Activated naive CD4-positive, alpha-beta T cell treated with anti-CD3 and anti-CD28 coated beads for 36 hours (primary cell): Measurements from ENCODE around the gene C10orf105. TPM values are rescaled to one million over a fixed set of nuclear protein-coding genes. Genes with fewer than 3 reads are reported as not detected.

ENCODE experiments used
- CTCF ChIA-PET: fragments of 350-600 bp; sonication (Branson Sonifier 250); formaldehyde crosslinking; loops from one replicate; lab custom pipeline; 2021; ENCODE audit warnings: antibody characterized with exemption; lab: Charles Lee
- DNase-seq: peaks from one replicate; pipeline ENCODE4 v3.0.0-alpha.2; 2020
- H3K27ac Mint-ChIP-seq: one replicate; pipeline ENCODE4 v1.8.0; 2021; ENCODE audit warnings: mild to moderate bottlenecking, mixed read lengths
- H3K27me3 Mint-ChIP-seq: one replicate; pipeline ENCODE4 v1.8.0; 2021; ENCODE audit warnings: low read depth, mixed read lengths
- H3K36me3 Mint-ChIP-seq: one replicate; pipeline ENCODE4 v1.8.0; 2021; ENCODE audit warnings: low read depth, mixed read lengths
- H3K4me1 Mint-ChIP-seq: one replicate; pipeline ENCODE4 v1.8.0; 2021; ENCODE audit warnings: low read depth, mixed read lengths
- H3K4me3 Mint-ChIP-seq: one replicate; pipeline ENCODE4 v1.8.0; 2021; ENCODE audit warnings: mild to moderate bottlenecking, moderate library complexity, mixed read lengths
- H3K9me3 Mint-ChIP-seq: one replicate; pipeline ENCODE4 v1.8.0; 2021; ENCODE audit warnings: mixed read lengths
- intact Hi-C: fragments of 100-400 bp; cut with micrococcal nuclease; formaldehyde crosslinking; loops from one replicate; pipeline ENCODE4 v1.15.1; 2023
- total RNA-seq, 2 experiments: library from RNA; stranded (reverse); gene quantifications; one replicate each; pipeline ENCODE4 v1.2.3, GENCODE V29; 2021

Gene C10orf105
- total RNA-seq, 2 experiments from 2014 or later = 0.32 to 0.36 TPM

- CTCF ChIA-PET = interaction anchor here (1.2 to 2.1 kb wide), 2 partner anchors 13 to 24 kb away, joined by 3 to 6 read pairs; no protein-coding TSS in a partner anchor
- no peak for DNase-seq
- H3K36me3 Mint-ChIP-seq = no peaks in the 10 kb centered on the region
- no peak overlapping the region for H3K4me3 Mint-ChIP-seq
- peak overlapping the region; percentile 11 for H3K27ac Mint-ChIP-seq
- no peaks in the 10 kb centered on the region for H3K27me3 Mint-ChIP-seq
- H3K9me3 Mint-ChIP-seq = no peaks in the 10 kb centered on the region
- peaks cover 50% of the 10 kb centered on the region for H3K4me1 Mint-ChIP-seq
- intact Hi-C loops = no loop called here
These were observed 1.7 kb upstream of the C10orf105 start for GRCh38 chr10:71721313-71721712.

GRCh38 chr10:71720288-71720687 lies 710 bp upstream of the C10orf105 start:
- intact Hi-C loops = no loop called here
- H3K27ac Mint-ChIP-seq = no peak overlapping the region

GRCh38 chr10:71719042-71719441 lies 536 bp downstream of the C10orf105 start:
- Mint-ChIP-seq H3K4me1 (peaks cover 50% of the 10 kb centered on the region), H3K4me3 (no peak overlapping the region), H3K27me3 (no peaks in the 10 kb centered on the region), H3K36me3 (no peaks in the 10 kb centered on the region), H3K27ac (no peak overlapping the region), H3K9me3 (no peaks in the 10 kb centered on the region)
- intact Hi-C loops = no loop called here
- no peak for DNase-seq
- CTCF ChIA-PET = interaction anchor here (0.7 to 4.6 kb wide), 3 partner anchors 11 to 53 kb away, joined by 3 to 29 read pairs (median 4); no protein-coding TSS in a partner anchor

More at GRCh38 chr10:71720288-71720687, 710 bp upstream of the C10orf105 start:
- CTCF ChIA-PET = interaction anchor here (0.6 to 4.6 kb wide), 4 partner anchors 12 to 53 kb away, joined by 3 to 29 read pairs (median 4); partner anchors contain the start of gene VSIR
- no peak for DNase-seq
- H3K4me3 Mint-ChIP-seq = no peak overlapping the region
- H3K4me1 Mint-ChIP-seq = peaks cover 50% of the 10 kb centered on the region
- H3K9me3 Mint-ChIP-seq = no peaks in the 10 kb centered on the region
- H3K27me3 Mint-ChIP-seq = no peaks in the 10 kb centered on the region
- no peaks in the 10 kb centered on the region for H3K36me3 Mint-ChIP-seq

GRCh38 chr10:71718165-71718698 lies 1.3 kb downstream of the C10orf105 start:
- H3K27ac Mint-ChIP-seq = no peak overlapping the region
- H3K27me3 Mint-ChIP-seq = no peaks in the 10 kb centered on the region
- intact Hi-C loops = no loop called here
- H3K4me3 Mint-ChIP-seq = no peak overlapping the region
- CTCF ChIA-PET = interaction anchor here (1.0 to 4.6 kb wide), 4 partner anchors 10 to 35 kb away, joined by 3 to 29 read pairs (median 3); no protein-coding TSS in a partner anchor
- H3K9me3 Mint-ChIP-seq = no peaks in the 10 kb centered on the region
- H3K36me3 Mint-ChIP-seq = no peaks in the 10 kb centered on the region
- DNase-seq = no peak
- peaks cover 52% of the 10 kb centered on the region for H3K4me1 Mint-ChIP-seq

- no peak for DNase-seq
- Mint-ChIP-seq H3K4me1 (peaks cover 55% of the 10 kb centered on the region), H3K4me3 (no peak overlapping the region), H3K36me3 (no peaks in the 10 kb centered on the region), H3K9me3 (no peaks in the 10 kb centered on the region), H3K27ac (no peak overlapping the region), H3K27me3 (no peaks in the 10 kb centered on the region)
- intact Hi-C loops = no loop called here
- CTCF ChIA-PET = interaction anchor here (1.0 to 4.6 kb wide), 4 partner anchors 9 to 35 kb away, joined by 3 to 29 read pairs (median 3); no protein-coding TSS in a partner anchor
These were observed 2.0 kb downstream of the C10orf105 start for GRCh38 chr10:71717551-71717951.

GRCh38 chr10:71717056-71717455 lies 2.5 kb downstream of the C10orf105 start:
- Mint-ChIP-seq H3K4me1 (peaks cover 56% of the 10 kb centered on the region), H3K27me3 (no peaks in the 10 kb centered on the region), H3K27ac (no peak overlapping the region), H3K9me3 (no peaks in the 10 kb centered on the region), H3K36me3 (no peaks in the 10 kb centered on the region), H3K4me3 (no peak overlapping the region)
- intact Hi-C loops = no loop called here
- no peak for DNase-seq
- CTCF ChIA-PET = interaction anchor here (1.0 to 4.6 kb wide), 5 partner anchors 9 to 36 kb away, joined by 3 to 29 read pairs (median 3); no protein-coding TSS in a partner anchor

- no peak overlapping the region for H3K27ac Mint-ChIP-seq
- no peaks in the 10 kb centered on the region for H3K9me3 Mint-ChIP-seq
- H3K4me1 Mint-ChIP-seq = peaks cover 61% of the 10 kb centered on the region
- H3K36me3 Mint-ChIP-seq = no peaks in the 10 kb centered on the region
- DNase-seq = no peak
- intact Hi-C loops = no loop called here
- H3K4me3 Mint-ChIP-seq = no peak overlapping the region
- H3K27me3 Mint-ChIP-seq = no peaks in the 10 kb centered on the region
- CTCF ChIA-PET = interaction anchor here (1.1 to 4.6 kb wide), 3 partner anchors 8 to 58 kb away, joined by 4 to 29 read pairs (median 5); no protein-coding TSS in a partner anchor
These were observed 3.2 kb downstream of the C10orf105 start for GRCh38 chr10:71716426-71716825.

GRCh38 chr10:71715860-71716259 lies 3.7 kb downstream of the C10orf105 start:
- Mint-ChIP-seq H3K27me3 (no peaks in the 10 kb centered on the region), H3K4me1 (peaks cover 65% of the 10 kb centered on the region), H3K27ac (peak overlapping the region; percentile 56), H3K36me3 (no peaks in the 10 kb centered on the region), H3K4me3 (no peak overlapping the region), H3K9me3 (no peaks in the 10 kb centered on the region)
- CTCF ChIA-PET = interaction anchor here (1.1 to 4.6 kb wide), 3 partner anchors 8 to 58 kb away, joined by 4 to 29 read pairs (median 5); no protein-coding TSS in a partner anchor
- no peak for DNase-seq
- intact Hi-C loops = loop anchor here (2.0 kb wide), 1 partner anchor 27 kb away; no protein-coding TSS in a partner anchor

- Mint-ChIP-seq H3K36me3 (no peaks in the 10 kb centered on the region), H3K9me3 (no peaks in the 10 kb centered on the region), H3K4me3 (no peak overlapping the region), H3K27ac (peak overlapping the region; percentile 56), H3K4me1 (peaks cover 60% of the 10 kb centered on the region), H3K27me3 (no peaks in the 10 kb centered on the region)
- CTCF ChIA-PET = interaction anchor here (0.6 to 4.0 kb wide), 10 partner anchors 10 to 58 kb away, joined by 3 to 25 read pairs (median 3); partner anchors contain the start of gene VSIR
- no peak for DNase-seq
- intact Hi-C loops = loop anchor here (2.0 kb wide), 1 partner anchor 28 kb away; no protein-coding TSS in a partner anchor
These were observed 4.6 kb downstream of the C10orf105 start for GRCh38 chr10:71715026-71715425.

GRCh38 chr10:71714592-71714991 lies 5.0 kb downstream of the C10orf105 start:
- intact Hi-C loops = loop anchor here (2.0 kb wide), 1 partner anchor 28 kb away; no protein-coding TSS in a partner anchor
- Mint-ChIP-seq H3K4me3 (peak overlapping the region; percentile 67), H3K36me3 (no peaks in the 10 kb centered on the region), H3K27ac (peak overlapping the region; percentile 94), H3K4me1 (peaks cover 60% of the 10 kb centered on the region), H3K27me3 (no peaks in the 10 kb centered on the region), H3K9me3 (no peaks in the 10 kb centered on the region)
- CTCF ChIA-PET = interaction anchor here (0.6 to 4.0 kb wide), 11 partner anchors 9 to 59 kb away, joined by 3 to 25 read pairs (median 3); partner anchors contain the start of gene VSIR
- DNase-seq = no peak

- CTCF ChIA-PET = interaction anchor here (0.6 to 4.0 kb wide), 7 partner anchors 10 to 157 kb away, joined by 3 to 25 read pairs (median 4); partner anchors contain the start of gene VSIR
- Mint-ChIP-seq H3K4me1 (peaks cover 62% of the 10 kb centered on the region), H3K4me3 (peak overlapping the region; percentile 67), H3K27ac (peak overlapping the region; percentile 94), H3K36me3 (no peaks in the 10 kb centered on the region), H3K27me3 (no peaks in the 10 kb centered on the region), H3K9me3 (no peaks in the 10 kb centered on the region)
- intact Hi-C loops = loop anchor here (2.0 kb wide), 1 partner anchor 29 kb away; no protein-coding TSS in a partner anchor
- no peak for DNase-seq
These were observed 5.6 kb downstream of the C10orf105 start for GRCh38 chr10:71714031-71714410.
